Measurements from ENCODE around the gene SNRNP200.

The SNRNP200 gene

DNA sequence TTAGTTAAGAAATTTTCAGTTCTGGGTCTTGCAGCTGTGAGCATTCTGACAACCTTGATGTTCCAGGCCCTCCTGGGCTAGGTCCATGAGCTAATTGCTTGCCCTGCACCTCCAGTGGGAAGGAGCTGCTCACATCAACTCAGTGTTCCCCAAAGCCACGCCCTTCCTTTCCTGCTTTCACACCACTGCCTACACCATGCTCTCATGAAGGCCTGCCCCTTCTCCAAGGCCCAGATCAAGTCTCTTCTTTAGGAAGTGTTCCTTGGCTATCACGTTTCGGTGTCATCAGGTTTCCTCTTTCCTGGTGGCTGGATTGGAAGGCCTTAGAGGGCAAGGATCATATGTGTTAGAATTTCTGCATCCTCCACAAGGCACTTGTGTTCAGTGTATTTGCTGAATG is 58.3 kb downstream of the SNRNP200 start:
- no peak for DNase-seq

DNA sequence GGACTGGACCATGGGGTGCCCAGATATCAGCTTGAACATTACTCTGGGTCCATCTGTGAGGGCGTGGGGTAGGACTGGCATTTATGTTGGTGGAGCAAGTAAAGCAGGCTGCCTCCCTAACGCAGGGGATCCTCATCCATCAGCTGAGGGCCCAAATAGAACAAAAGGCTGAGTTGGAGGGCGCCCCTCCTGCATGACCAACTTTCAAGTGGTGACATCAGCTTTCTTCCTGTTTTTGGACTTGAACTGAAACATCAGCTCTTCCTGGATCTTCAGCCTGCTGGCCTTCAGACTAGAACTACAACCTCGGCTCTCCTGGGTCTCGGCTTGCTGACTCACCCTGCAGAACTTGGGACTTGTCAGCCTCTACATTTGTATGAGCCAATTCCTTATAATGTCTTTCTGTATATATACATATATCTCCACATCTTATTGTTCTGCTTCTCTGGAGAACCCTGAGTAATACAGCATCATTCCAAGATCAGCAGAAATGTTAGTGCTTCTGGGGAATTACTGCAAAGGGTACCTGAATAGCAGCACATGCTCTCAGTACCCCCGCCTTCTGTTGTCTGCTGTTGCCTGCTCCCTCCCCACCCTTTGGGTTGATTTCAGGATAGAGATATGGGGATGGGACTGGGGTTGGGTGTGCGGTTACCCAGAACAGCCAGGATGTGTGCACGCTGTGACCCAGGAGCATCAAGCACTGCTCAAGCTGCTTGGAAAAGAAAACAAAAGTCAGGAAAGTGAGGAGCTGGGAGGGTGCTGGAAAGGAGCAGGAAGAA is 59.5 kb downstream of the SNRNP200 start:
- DNase-seq: no peak

GRCh38 chr2:96243843-96244242 is 61.5 kb downstream of the SNRNP200 start:
- no peak for DNase-seq

GRCh38 chr2:96241900-96242611 is 63.3 kb downstream of the SNRNP200 start:
- peak; percentile 15 for DNase-seq

DNA sequence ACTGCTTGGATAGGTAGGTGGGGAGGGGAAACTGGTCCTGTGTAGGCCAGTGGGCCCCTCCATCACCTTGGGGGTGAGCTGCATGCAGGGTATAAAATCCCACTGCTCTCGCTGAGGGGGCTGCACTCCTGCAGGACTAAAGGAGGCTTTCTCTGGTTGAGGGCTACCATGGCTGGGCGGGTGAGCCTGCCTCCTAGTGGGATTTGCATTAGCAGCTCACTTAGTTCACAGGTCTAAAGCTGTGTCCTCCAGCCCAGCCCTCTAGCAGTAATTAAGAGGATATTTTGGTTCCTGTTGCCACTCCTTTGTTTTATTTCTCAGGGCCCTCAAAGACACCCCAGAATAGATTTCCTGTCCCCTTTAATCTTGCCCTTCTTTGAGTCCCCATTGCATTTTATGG is 64.1 kb downstream of the SNRNP200 start:
- DNase-seq: no peak

DNA sequence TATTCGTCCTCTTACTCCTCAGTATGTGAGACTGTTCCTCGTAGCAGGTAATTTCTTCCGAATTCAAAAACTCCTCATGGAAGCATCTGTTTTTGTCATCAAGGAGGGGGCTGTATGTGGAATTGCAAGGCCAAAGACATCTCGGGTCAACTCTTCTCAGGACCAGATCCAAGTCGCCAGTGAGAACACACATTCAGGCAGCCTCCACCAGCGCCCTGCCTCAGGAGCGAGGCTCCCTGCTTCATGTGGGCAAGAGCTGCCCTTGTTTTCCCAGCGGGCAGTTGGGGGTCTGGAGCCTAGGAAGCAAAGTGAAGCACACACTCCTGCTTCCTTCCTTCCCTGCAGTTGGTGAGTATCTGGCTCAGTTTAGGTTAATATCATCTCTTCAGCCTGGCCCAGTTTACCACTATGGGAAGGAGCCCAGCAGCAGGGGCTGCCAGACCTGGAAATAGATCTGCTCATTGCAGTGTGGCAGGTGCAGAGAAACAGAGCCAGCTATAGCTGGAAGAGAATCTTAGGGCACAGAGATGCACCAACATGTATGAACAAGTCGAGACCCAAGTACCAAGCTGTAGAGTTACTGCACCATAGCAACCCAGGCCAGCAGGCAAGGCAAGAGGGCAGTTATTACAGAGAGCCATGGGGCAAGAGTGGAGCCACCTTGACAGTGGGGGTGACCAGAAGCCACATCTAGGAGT is 64.9 kb downstream of the SNRNP200 start:
- DNase-seq: no peak

DNA sequence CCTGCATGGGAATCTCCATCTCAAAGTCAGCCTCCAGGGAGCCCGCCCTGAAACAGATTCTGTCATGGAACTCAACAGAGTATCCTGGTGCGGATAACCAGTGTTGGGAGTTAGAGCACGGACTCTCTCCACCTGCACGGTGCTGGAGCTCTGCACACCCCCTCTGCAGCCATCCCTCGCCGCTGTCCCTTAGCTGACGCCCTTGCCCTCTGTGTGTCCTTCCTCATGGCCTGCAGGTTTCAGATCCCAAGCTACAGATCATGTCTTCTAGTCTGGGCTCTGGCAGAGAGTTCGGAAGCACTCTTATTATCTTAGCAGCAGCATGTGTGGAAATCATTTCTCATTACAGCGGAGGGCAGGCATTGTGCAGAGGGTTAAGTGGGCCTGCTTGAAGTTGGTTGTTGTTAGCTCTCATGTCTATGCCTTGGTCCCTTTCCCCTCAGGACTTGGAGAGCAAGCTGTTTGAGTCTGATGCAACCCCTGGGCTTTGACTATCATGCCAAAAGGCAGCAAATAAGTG is 65.5 kb downstream of the SNRNP200 start:
- no peak for DNase-seq

DNA sequence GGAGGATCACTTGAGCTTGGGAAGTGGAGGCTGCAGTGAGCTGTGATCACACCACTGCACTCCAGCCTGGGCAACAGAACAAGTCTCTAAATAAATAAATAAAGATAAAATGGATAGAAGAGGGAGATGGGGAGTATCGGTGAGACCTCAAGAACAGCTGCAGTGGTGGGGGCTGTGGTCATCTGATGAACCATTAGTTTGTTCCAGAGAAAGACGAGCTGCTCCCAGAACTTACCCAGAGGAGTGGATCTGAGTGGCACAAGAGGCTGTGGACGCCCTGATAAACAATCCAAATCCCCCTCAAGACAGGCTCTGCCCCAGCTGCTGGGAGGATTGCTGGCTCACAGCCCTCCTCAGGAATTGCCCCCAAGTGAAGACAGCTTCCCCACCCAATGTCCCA is 66.3 kb downstream of the SNRNP200 start:
- DNase-seq: no peak

DNA sequence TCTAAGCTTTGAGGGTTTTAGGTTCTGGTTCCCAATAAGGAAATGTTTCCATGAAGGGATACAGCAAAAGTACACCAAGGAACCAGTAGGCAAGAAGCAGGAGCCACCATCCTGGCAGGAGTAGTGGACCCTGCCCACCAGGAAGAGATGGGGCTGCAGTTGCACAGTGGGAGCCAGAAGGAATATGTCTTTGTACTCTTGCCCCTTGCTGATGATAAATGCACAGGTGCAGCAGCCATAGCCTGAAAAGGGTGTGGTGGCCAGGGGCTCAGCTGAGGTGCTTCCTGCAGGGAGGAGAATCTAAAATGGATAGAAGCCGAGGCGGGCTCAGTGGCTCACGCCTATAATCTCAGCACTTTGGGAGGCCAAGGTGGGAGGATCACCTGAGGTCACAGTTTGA is 67.1 kb downstream of the SNRNP200 start:
- no peak for DNase-seq

DNA sequence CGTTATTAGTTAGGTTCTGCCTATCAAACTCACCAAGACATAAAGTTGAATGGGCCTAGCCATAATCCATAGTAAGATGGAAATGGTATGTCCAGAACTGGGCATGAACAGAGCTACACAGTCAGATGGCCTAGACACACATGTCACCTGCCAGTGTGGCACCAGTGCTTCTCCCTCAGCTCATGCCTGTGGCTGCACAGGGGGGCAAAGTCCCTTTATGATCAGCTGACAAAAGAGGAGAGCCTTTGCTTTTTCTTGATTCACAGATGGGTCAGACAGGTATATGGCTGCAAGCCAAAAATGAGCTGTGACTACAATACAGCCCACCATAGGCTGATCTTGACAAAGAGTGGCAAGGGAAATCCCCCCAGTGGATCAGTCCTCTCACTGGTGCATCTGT is 68.5 kb downstream of the SNRNP200 start:
- no peak for DNase-seq

GRCh38 chr2:96233880-96234316 is 71.4 kb downstream of the SNRNP200 start:
- DNase-seq: no peak

DNA sequence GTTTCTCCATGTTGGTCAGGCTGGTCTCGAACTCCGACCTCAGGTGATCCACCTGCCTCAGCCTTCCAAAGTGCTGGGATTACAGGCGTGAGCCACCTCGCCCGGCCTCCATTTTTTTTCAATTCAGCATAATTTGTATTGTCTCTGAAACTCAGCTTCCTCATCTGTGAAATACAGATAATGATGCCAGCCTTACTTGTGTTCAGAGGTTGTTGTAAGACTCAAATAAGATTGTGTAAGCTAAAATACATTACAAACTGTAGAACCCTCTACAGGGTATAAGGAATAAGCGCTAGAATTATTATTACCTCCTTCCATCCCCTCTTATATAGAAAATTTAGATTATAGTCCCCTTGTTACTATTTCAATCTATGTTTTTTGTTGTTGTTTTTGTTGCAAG is 71.9 kb downstream of the SNRNP200 start:
- DNase-seq: no peak

DNA sequence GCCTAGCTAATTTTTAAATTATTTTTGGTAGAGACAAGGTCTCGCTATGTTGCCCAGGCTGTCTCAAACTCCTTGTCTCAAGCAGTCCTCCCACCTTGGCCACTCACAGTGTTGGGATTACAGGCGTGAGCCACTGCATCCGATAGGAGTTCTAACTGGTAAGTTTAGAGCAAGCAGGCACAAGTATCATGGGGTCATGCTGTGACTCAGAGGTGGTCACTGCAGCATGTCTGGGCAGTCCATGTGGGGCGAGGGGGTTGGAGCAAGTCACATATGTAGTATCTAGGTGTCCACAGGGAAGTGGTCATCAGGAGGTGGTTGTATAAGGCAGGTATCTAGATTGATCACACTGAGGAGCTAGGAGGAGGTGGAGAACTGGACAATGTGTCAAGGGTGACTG is 74.0 kb downstream of the SNRNP200 start:
- no peak for DNase-seq

- no peak for DNase-seq
These were observed 80.3 kb downstream of the SNRNP200 start for GRCh38 chr2:96225016-96225533.

All from activated T-cell treated with anti-CD3 and anti-CD28 coated beads for 4 hours (primary cell).